H9 (cell line): ENCODE data around the gene PHKA2. TPM values are rescaled to one million over a fixed set of nuclear protein-coding genes. Genes with fewer than 3 reads are reported as not detected.

Experiments
- DNase-seq: peaks from one replicate; pipeline ENCODE4 v3.0.0-alpha.2; 2017
- H2AFZ ChIP-seq: one replicate; pipeline ENCODE4 v1.6.1; 2013; ENCODE audit warnings: mild to moderate bottlenecking, low read length, control low read depth, moderate library complexity
- H2AK5ac ChIP-seq: 2 replicates; pipeline ENCODE4 v1.6.1; 2013; ENCODE audit warnings: low read length, control low read depth, mixed read lengths; ENCODE audit not compliant: insufficient read length
- H2BK120ac ChIP-seq: one replicate; pipeline ENCODE4 v1.6.1; 2013; ENCODE audit warnings: low read depth, mild to moderate bottlenecking, low read length, control low read depth, inconsistent platforms; ENCODE audit not compliant: poor library complexity, severe bottlenecking
- H2BK12ac ChIP-seq: 2 replicates; pipeline ENCODE4 v1.6.1; 2013; ENCODE audit warnings: low read length, control low read depth, mixed read lengths, low read depth; ENCODE audit not compliant: insufficient read length
- H2BK15ac ChIP-seq: 2 replicates; pipeline ENCODE4 v1.6.1; 2013; ENCODE audit warnings: low read depth, low read length, control low read depth
- H2BK20ac ChIP-seq: one replicate; pipeline ENCODE4 v1.6.1; 2013; ENCODE audit warnings: low read depth, mild to moderate bottlenecking, low read length, control low read depth, inconsistent platforms; ENCODE audit not compliant: poor library complexity, severe bottlenecking
- H2BK5ac ChIP-seq: 2 replicates; pipeline ENCODE4 v1.6.1; 2013; ENCODE audit warnings: low read length, control low read depth, mixed read lengths; ENCODE audit not compliant: insufficient read length
- H3K14ac ChIP-seq: 2 replicates; pipeline ENCODE4 v1.6.1; 2013; ENCODE audit warnings: low read length, control low read depth; ENCODE audit not compliant: insufficient read depth
- H3K18ac ChIP-seq: 2 replicates; pipeline ENCODE4 v1.6.1; 2013; ENCODE audit warnings: low read depth, mild to moderate bottlenecking, mixed read lengths, low read length, control low read depth; ENCODE audit not compliant: insufficient read length
- H3K23ac ChIP-seq: 2 replicates; pipeline ENCODE4 v1.6.1; 2013; ENCODE audit warnings: low read length, control low read depth, mixed read lengths, low read depth; ENCODE audit not compliant: insufficient read length
- H3K23me2 ChIP-seq: 2 replicates; pipeline ENCODE4 v1.6.1; 2013; ENCODE audit warnings: low read depth, mild to moderate bottlenecking, mixed read lengths, low read length, control low read depth; ENCODE audit not compliant: insufficient read length, poor library complexity, severe bottlenecking
- H3K27ac ChIP-seq: 2 replicates; pipeline ENCODE4 v1.5.1; 2013; ENCODE audit warnings: low read length, control low read depth, mixed read lengths, low read depth; ENCODE audit not compliant: insufficient read length
- H3K27me3 ChIP-seq: 2 replicates; pipeline ENCODE4 v1.6.1; 2013; ENCODE audit warnings: low read length, control low read depth, inconsistent platforms; ENCODE audit not compliant: insufficient read depth
- H3K4ac ChIP-seq: 2 replicates; pipeline ENCODE4 v1.6.1; 2013; ENCODE audit warnings: low read depth, mild to moderate bottlenecking, control low read depth, inconsistent platforms, low read length, moderate library complexity
- H3K4me1 ChIP-seq: 2 replicates; pipeline ENCODE4 v1.6.1; 2013; ENCODE audit warnings: low read length, control low read depth, inconsistent platforms; ENCODE audit not compliant: insufficient read depth
- H3K4me2 ChIP-seq: 2 replicates; pipeline ENCODE4 v1.6.1; 2013; ENCODE audit warnings: low read length, control low read depth, mixed read lengths; ENCODE audit not compliant: insufficient read length, insufficient read depth
- H3K56ac ChIP-seq: 2 replicates; pipeline ENCODE4 v1.6.1; 2013; ENCODE audit warnings: low read depth, mild to moderate bottlenecking, mixed read lengths, low read length, control low read depth; ENCODE audit not compliant: insufficient read length
- H3K79me1 ChIP-seq: 2 replicates; pipeline ENCODE4 v1.6.1; 2013; ENCODE audit warnings: low read depth, mild to moderate bottlenecking, moderate library complexity, low read length, control low read depth, inconsistent platforms; ENCODE audit not compliant: insufficient read depth, poor library complexity, severe bottlenecking
- H3K79me2 ChIP-seq: 2 replicates; pipeline ENCODE4 v1.6.1; 2013; ENCODE audit warnings: low read length, control low read depth, inconsistent platforms; ENCODE audit not compliant: insufficient read depth
- H3K9ac ChIP-seq: 2 replicates; pipeline ENCODE4 v1.6.1; 2013; ENCODE audit warnings: low read length, control low read depth, mixed read lengths; ENCODE audit not compliant: insufficient read length; ENCODE audit errors: extremely low read depth
- H3K9me3 ChIP-seq: one replicate; pipeline ENCODE4 v1.6.1; 2013; ENCODE audit warnings: low read depth, low read length, inconsistent platforms; ENCODE audit not compliant: control insufficient read depth
- H3T11ph ChIP-seq: one replicate; pipeline ENCODE4 v1.6.1; 2013; ENCODE audit warnings: mild to moderate bottlenecking, low read length, control low read depth, inconsistent platforms
- H4K20me1 ChIP-seq: one replicate; pipeline ENCODE4 v1.6.1; 2013; ENCODE audit not compliant: control insufficient read depth, insufficient read length, insufficient read depth
- H4K5ac ChIP-seq: 2 replicates; pipeline ENCODE4 v1.6.1; 2013; ENCODE audit warnings: low read depth, mild to moderate bottlenecking, mixed read lengths, low read length, control low read depth; ENCODE audit not compliant: insufficient read length
- H4K8ac ChIP-seq: replicated peaks from 2 replicates; pipeline ENCODE4 v1.6.1; 2013; ENCODE audit warnings: low read length, control low read depth, mixed read lengths, low read depth; ENCODE audit not compliant: insufficient read length
- H4K91ac ChIP-seq: 2 replicates; pipeline ENCODE4 v1.6.1; 2013; ENCODE audit warnings: low read depth, mild to moderate bottlenecking, moderate library complexity, mixed read lengths, low read length, control low read depth; ENCODE audit not compliant: insufficient read length
- H3K27ac Mint-ChIP-seq, 3 experiments: 2 replicates in 2 of 3; 3 replicates in 1 of 3; pipeline ENCODE4 v1.8.0; 2020 to 2021; ENCODE audit warnings: mixed read lengths in 3 of 3, mild to moderate bottlenecking in 1 of 3, moderate library complexity in 1 of 3
- H3K27me3 Mint-ChIP-seq: 2 replicates; pipeline ENCODE4 v1.8.0; 2021; ENCODE audit warnings: low read depth, mild to moderate bottlenecking, moderate library complexity, mixed read lengths
- H3K36me3 Mint-ChIP-seq, 3 experiments: 2 replicates in 2 of 3; 3 replicates in 1 of 3; pipeline ENCODE4 v1.8.0; 2020 to 2021; ENCODE audit warnings: low read depth in 3 of 3, mixed read lengths in 3 of 3; ENCODE audit not compliant: insufficient read depth in 1 of 3
- H3K4me1 Mint-ChIP-seq, 2 experiments: 2 replicates each; pipeline ENCODE4 v1.8.0; 2020; ENCODE audit warnings: mixed read lengths in 2 of 2
- H3K4me3 Mint-ChIP-seq, 2 experiments: 2 replicates in 1 of 2; 3 replicates in 1 of 2; pipeline ENCODE4 v1.8.0; 2020 to 2021; ENCODE audit warnings: mild to moderate bottlenecking in 2 of 2, mixed read lengths in 2 of 2, moderate library complexity in 1 of 2
- H3K9me3 Mint-ChIP-seq, 2 experiments: 2 replicates in 1 of 2; 3 replicates in 1 of 2; pipeline ENCODE4 v1.8.0; 2020; ENCODE audit warnings: mild to moderate bottlenecking in 2 of 2, mixed read lengths in 2 of 2, moderate library complexity in 1 of 2
- WGBS: extraction: QIAGEN DNeasy Blood & Tissue Kit; methylation state at CpG from one replicate; pipeline ENCODE4 v1.1.7; 2013; ENCODE audit warnings: missing lambda C conversion rate, low lambda C conversion rate, mixed read lengths; ENCODE audit not compliant: insufficient read length; ENCODE audit errors: extremely low coverage; 5-methylcytosine and 5-hydroxymethylcytosine counted together
- total RNA-seq: library from RNA; stranded (reverse); gene quantifications from 2 replicates; pipeline ENCODE4 v1.2.1, GENCODE V29; 2021
- TF ChIP-seq, protein P1 (sequence below): fragments of 200-600 bp; sonication (generic); conservative IDR thresholded peaks from 3 replicates; pipeline ENCODE4 v1.8.0; 2021; ENCODE audit warnings: antibody characterized with exemption, mild to moderate bottlenecking

PHKA2 gene
- total RNA-seq, 1 experiment from 2014 or later, result 24.2 TPM

DNA sequence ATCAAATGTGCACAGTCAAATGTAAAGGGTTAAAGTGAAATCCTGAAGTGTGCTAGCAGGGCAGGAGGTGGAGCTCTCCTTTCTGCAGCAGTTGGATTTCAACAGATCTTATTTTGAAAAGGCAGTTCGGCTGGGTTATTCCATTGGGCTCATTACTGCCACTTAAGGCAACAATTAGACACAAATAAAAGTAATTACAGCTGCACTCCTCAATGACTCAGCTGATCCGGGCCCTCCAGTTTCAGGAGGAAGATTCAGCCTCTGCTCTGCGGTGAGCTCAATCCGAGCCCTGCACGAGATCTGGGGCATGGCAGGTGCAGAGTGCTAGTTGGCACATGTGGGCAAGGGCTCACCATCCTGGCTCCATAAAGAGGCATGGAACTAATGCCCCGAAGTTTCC is 85.4 kb downstream of the PHKA2 start:
- H2BK12ac ChIP-seq, result no peak overlapping the region
- no peak overlapping the region for H2AFZ ChIP-seq
- no peak overlapping the region for H2BK15ac ChIP-seq
- H3K79me1 ChIP-seq, result no peaks in the 10 kb centered on the region
- no peak overlapping the region for H4K8ac ChIP-seq
- Mint-ChIP-seq H3K9me3 (peaks cover 63 to 76% of the 10 kb centered on the region in 2 experiments), H3K27ac (no peak overlapping the region), H3K4me3 (no peak overlapping the region), H3K36me3 (peaks cover 3 to 34% (median 29%) of the 10 kb centered on the region in 3 experiments; a peak in 5 of 7 replicates), H3K27me3 (no peaks in the 10 kb centered on the region; the same call in 1 of the 2 replicates), H3K4me1 (peaks cover 4 to 5% of the 10 kb centered on the region in 2 experiments)
- H3K27me3 ChIP-seq, result no peaks in the 10 kb centered on the region
- no peaks in the 10 kb centered on the region for H4K20me1 ChIP-seq
- no peak overlapping the region for H2AK5ac ChIP-seq
- H3K4ac ChIP-seq, result no peak overlapping the region
- TF ChIP-seq, protein P1, sequence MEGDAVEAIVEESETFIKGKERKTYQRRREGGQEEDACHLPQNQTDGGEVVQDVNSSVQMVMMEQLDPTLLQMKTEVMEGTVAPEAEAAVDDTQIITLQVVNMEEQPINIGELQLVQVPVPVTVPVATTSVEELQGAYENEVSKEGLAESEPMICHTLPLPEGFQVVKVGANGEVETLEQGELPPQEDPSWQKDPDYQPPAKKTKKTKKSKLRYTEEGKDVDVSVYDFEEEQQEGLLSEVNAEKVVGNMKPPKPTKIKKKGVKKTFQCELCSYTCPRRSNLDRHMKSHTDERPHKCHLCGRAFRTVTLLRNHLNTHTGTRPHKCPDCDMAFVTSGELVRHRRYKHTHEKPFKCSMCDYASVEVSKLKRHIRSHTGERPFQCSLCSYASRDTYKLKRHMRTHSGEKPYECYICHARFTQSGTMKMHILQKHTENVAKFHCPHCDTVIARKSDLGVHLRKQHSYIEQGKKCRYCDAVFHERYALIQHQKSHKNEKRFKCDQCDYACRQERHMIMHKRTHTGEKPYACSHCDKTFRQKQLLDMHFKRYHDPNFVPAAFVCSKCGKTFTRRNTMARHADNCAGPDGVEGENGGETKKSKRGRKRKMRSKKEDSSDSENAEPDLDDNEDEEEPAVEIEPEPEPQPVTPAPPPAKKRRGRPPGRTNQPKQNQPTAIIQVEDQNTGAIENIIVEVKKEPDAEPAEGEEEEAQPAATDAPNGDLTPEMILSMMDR, result no peak
- no peak overlapping the region for H3K23ac ChIP-seq
- WGBS, result no CpG with 5 or more reads among the region's 6 CpGs
- no peak overlapping the region for H3K27ac ChIP-seq
- no peak overlapping the region for H3K4me2 ChIP-seq
- no peak overlapping the region for H3K56ac ChIP-seq
- H3T11ph ChIP-seq, result no peak overlapping the region
- no peak overlapping the region for H3K18ac ChIP-seq
- H4K91ac ChIP-seq, result no peak overlapping the region
- no peak overlapping the region for H2BK20ac ChIP-seq
- H3K79me2 ChIP-seq, result no peaks in the 10 kb centered on the region
- no peak for DNase-seq
- H3K9me3 ChIP-seq, result peaks cover 38% of the 10 kb centered on the region
- no peaks in the 10 kb centered on the region for H3K4me1 ChIP-seq
- H4K5ac ChIP-seq, result no peak overlapping the region
- H3K9ac ChIP-seq, result no peak overlapping the region
- no peaks in the 10 kb centered on the region for H3K23me2 ChIP-seq
- no peak overlapping the region for H3K14ac ChIP-seq
- no peak overlapping the region for H2BK120ac ChIP-seq
- no peak overlapping the region for H2BK5ac ChIP-seq
